Stomach smooth muscle (tissue), 2 donors: ENCODE results near the gene PASK.

Source experiments
- H3K27ac ChIP-seq: one replicate; pipeline ENCODE4 v1.7.0; 2013; ENCODE audit warnings: mild to moderate bottlenecking, low read length, inconsistent platforms
- H3K27me3 ChIP-seq, 2 donors: one replicate each; pipeline ENCODE4 v1.7.0; 2013; ENCODE audit warnings: low read length in 2 of 2; ENCODE audit not compliant: insufficient read depth in 2 of 2, control insufficient read depth in 1 of 2
- H3K36me3 ChIP-seq, 2 donors: one replicate each; pipeline ENCODE4 v1.7.0; 2013; ENCODE audit warnings: low read length in 2 of 2; ENCODE audit not compliant: control insufficient read depth in 2 of 2, insufficient read depth in 2 of 2
- H3K4me1 ChIP-seq: one replicate; pipeline ENCODE4 v1.7.0; 2013; ENCODE audit warnings: low read length; ENCODE audit not compliant: control insufficient read depth, insufficient read depth
- H3K4me3 ChIP-seq, 2 donors: one replicate each; pipeline ENCODE4 v1.7.0; 2013; ENCODE audit warnings: low read length in 2 of 2
- H3K9ac ChIP-seq, 2 donors: one replicate each; pipeline ENCODE4 v1.7.0; 2013; ENCODE audit warnings: low read length in 2 of 2, mild to moderate bottlenecking in 1 of 2
- H3K9me3 ChIP-seq, 2 donors: one replicate each; pipeline ENCODE4 v1.7.0; 2013; ENCODE audit warnings: low read length in 2 of 2; ENCODE audit not compliant: control insufficient read depth in 2 of 2
- donor health status: healthy.
- donor health status: Pancreatic carcinoma.

PASK gene

DNA sequence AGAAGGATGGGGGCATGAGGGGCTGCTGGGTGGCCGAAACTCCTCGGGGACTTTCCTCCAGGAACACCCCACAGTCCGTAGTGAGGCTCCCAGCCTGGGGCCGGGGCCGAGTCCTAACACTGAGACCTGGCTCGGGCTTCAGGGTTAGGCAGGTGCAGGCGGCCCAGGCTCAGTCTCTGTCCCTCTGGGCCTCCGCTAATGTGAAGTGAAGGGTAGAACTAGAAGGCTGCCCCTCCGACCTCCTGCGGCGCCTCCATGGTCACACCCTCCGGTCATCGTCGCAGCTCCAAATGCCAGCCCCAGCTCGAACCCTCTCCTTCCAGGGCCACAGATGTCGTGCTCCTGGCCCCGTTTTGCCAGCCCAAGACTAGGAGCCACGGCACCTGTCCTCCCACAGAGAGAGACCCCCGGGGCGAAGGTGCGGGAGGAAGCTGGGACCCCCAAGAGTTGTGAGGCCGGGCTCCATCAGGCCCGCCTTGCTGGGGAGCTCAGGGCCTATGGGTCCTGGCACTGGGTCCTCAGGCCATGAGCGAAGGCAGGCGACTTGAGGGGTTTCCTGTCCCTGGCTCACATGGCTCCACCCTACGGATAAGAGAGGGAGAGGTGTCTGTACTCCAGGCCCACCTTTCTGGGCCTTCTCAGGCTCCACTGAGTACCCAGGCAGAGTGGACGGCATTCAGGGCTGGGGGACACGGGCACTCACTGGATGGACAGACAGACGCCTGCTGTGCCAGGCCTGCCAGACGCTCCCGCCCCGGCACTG is 40.0 kb upstream of the PASK start:
- Histone ChIP-seq H3K27ac (no peak overlapping the region), H3K27me3 (no peaks in the 10 kb centered on the region), H3K9ac (no peak overlapping the region), H3K36me3 (no peaks in the 10 kb centered on the region), H3K9me3 (no peaks in the 10 kb centered on the region), H3K4me1 (no peaks in the 10 kb centered on the region), H3K4me3 (no peak overlapping the region)

DNA sequence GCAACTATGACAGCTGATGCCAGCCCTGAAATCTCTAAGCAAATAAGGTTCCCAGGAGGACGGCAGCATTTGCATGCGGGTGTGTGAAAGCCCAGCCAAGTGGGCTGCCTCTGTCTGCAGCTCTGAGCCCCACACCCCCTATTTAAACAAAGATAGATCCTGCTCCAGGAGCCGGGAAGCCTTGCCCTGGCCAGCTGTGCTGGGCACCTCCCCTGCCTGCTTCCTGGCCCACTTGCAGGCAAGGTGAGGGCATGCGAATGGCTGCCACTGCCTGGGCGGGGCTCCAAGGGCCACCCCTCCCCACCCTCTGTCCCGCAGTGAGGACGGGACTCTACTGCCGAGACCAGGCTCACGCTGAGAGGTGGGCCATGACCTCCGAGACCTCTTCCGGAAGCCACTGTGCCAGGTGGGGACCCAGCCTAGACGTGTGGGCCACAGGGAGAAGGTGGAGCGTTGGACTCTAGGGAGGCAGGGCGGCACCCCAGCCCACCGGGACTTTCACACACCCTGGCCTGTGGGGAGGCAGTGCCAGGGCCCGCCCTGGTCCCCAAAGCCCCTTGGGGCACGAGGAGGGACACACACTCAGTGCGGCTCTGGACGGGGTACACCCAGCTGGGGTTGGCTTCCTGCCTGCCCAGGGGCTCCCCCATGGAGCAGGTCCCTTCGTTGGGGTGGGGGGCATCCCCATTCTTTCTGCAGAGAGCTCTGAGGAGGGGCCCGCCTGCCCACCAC is 39.3 kb upstream of the PASK start, which contains the start of gene ANO7:
Gene ANO7, plus strand, starts transcription at position 317 of the 732 bp plus-strand sequence. CDS start 1,387 bp downstream, outside the sequence.
- Histone ChIP-seq H3K4me1 (no peaks in the 10 kb centered on the region), H3K27ac (no peak within 1 kb of the TSS), H3K9ac (no peak within 1 kb of the TSS), H3K27me3 (no peaks in the 10 kb centered on the region), H3K9me3 (no peaks in the 10 kb centered on the region), H3K4me3 (no peak within 1 kb of the TSS), H3K36me3 (peaks cover 0 to under 1% of the 10 kb centered on the region in 2 donors)

DNA sequence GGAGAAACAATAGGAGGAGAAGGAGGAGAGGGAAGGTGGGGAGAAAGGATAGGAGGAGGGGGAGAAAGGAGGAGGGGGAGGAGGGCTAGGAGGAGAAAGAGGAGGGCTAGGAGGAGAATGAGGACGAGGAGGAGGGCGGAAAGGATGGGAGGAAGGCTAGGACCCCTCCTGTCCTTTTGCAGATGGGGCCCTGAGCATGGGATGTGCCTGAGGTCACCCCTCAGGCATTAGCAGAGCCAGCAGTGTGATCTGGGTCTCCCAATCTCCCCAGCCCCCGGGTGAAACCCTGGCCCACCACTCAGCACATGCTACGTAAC is 38.6 kb upstream of the PASK start:
- no peak overlapping the region for H3K4me3 ChIP-seq
- no peak overlapping the region for H3K27ac ChIP-seq
- H3K27me3 ChIP-seq: no peaks in the 10 kb centered on the region
- H3K9me3 ChIP-seq: no peaks in the 10 kb centered on the region
- no peaks in the 10 kb centered on the region for H3K4me1 ChIP-seq
- H3K9ac ChIP-seq: no peak overlapping the region
- peaks cover 0 to 7% of the 10 kb centered on the region in 2 donors for H3K36me3 ChIP-seq

DNA sequence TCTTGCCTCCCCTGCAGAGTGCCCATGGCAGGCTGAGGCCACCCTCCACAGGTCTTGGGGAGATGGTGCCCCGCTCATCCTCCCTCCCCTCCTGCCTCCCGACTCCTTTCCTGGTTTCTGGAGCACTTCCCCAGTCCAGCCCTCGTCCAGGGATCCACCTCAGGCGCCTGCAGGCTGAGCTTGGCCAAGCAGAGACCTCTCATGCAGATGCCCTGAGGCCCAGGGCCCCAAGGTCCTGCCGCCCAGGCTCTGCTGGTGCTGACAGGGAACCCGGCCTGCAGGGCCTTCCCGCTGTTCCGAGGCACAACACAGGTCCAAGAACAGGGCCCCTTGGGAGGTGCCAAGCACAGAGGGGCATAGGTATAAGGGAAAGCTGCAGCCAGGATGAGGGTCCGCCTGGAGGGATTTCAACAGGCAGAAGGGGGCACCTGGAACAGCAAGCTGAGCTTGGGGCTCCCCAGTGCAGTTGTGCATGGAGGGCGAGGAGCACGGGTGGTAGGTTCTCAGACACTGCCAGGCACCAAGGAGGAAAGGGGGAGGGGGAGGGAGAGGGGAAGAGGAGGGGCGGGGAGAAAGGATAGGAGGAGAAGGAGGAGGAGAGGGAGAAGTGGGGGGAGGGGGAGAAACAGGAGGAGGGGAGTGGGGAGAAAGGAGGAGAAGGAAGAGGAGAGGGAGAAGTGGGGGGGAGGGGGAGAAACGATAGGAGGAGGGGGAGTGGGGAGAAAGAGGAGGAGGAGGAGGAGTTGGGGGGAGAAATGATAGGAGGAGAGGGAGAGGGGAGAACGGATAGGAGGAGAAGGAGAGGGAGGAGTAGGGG is 38.0 kb upstream of the PASK start:
- Histone ChIP-seq H3K4me3 (no peak overlapping the region), H3K27ac (no peak overlapping the region), H3K9me3 (no peaks in the 10 kb centered on the region), H3K36me3 (peaks cover 5 to 12% of the 10 kb centered on the region in 2 donors), H3K4me1 (no peaks in the 10 kb centered on the region), H3K9ac (no peak overlapping the region), H3K27me3 (no peaks in the 10 kb centered on the region)

DNA sequence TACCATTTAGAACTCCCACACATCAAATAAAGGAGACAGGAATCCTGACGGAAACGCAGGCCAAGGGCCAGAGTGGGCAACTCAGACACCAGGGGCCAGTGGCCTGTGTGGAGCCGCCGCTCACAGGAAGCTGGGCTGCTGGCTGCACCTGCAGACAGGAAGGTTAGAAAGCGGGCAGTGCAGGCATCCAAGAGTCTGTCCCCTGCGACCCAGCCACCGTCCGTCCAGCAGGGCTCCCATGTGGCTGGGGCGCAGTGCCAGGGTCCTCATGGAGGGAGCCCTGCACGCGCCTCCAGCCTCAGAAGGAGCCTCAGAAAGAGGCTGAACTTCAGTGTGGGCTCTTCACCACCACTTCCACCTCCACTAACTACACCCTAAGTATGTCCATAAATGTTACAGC is 36.7 kb upstream of the PASK start:
- H3K4me3 ChIP-seq: no peak overlapping the region
- H3K36me3 ChIP-seq: peaks cover 7 to 13% of the 10 kb centered on the region in 2 donors
- H3K9ac ChIP-seq: no peak overlapping the region
- no peaks in the 10 kb centered on the region for H3K4me1 ChIP-seq
- H3K27me3 ChIP-seq: no peaks in the 10 kb centered on the region
- H3K27ac ChIP-seq: no peak overlapping the region
- H3K9me3 ChIP-seq: no peaks in the 10 kb centered on the region

DNA sequence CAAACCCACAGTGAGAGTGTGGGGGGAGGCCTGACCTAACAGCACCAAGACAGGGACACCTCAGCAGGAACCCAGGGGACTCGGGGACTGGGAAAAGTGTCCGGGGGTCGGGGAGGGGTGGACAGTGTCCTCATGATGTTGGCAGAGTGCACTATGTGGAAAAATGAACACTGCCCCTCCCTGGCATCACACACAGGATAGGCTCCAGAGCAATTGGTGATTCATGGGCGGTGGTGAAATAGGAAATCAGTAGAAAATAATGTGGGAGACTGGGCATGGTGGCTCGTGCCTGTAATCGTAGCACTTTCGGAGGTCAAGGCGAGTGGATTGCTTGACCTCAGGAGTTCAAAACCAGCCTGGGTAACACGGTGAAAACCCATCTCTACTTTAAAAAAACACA is 35.6 kb upstream of the PASK start:
- H3K27me3 ChIP-seq: no peaks in the 10 kb centered on the region
- H3K27ac ChIP-seq: no peak overlapping the region
- H3K36me3 ChIP-seq: peaks cover 7 to 13% of the 10 kb centered on the region in 2 donors
- no peak overlapping the region for H3K9ac ChIP-seq
- no peaks in the 10 kb centered on the region for H3K9me3 ChIP-seq
- no peak overlapping the region for H3K4me3 ChIP-seq
- no peaks in the 10 kb centered on the region for H3K4me1 ChIP-seq

DNA sequence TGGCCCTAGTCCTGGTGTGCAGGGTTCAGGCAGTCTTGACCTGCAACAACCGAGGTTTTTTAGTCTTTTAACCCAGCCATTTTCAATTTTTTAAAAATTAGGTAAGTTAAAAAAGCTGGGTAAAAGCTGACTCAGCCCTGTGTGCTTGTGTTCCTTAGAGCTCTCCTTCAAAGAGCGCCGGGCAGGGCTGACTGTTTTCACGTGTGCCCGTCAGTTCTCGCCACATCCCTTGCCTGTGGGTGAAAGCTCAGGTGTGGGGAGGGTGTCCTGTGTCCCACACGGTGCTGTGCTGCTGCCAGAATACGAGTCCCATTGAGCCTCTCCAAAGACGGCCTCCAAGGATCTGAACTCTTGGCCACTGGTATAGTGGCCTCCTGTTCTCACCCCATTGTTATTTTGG is 33.9 kb upstream of the PASK start:
- no peaks in the 10 kb centered on the region for H3K4me1 ChIP-seq
- no peak overlapping the region for H3K4me3 ChIP-seq
- H3K9ac ChIP-seq: no peak overlapping the region
- no peaks in the 10 kb centered on the region for H3K9me3 ChIP-seq
- H3K27me3 ChIP-seq: no peaks in the 10 kb centered on the region
- no peak overlapping the region for H3K27ac ChIP-seq
- H3K36me3 ChIP-seq: peaks cover 12 to 18% of the 10 kb centered on the region in 2 donors

DNA sequence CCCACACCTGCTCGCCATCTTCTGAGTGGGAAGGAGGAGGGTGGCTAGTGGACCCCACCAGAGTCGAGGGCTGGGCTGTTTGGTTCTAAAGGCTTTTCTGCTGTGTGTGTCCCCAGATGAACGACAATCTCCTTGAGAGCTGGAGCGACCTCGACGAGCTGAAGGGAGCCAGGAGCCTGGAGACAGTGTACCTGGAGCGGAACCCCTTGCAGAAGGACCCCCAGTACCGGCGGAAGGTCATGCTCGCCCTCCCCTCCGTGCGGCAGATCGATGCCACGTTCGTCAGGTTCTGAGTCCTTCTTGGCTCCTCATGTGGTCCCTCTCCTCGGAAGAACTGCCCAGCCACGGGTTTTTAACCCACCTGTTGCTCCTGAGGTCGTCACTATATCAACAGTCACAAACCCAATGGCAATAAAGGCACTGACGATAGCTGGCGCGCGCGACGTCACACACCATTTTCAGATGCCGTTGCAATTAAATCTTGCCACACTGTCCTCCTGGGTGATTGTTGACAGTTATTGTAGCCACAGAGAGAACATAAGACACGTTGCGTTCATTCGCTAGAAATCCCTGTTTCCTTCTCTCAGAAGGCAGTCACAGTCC is 33.4 kb upstream of the PASK start:
- no peaks in the 10 kb centered on the region for H3K27me3 ChIP-seq
- no peaks in the 10 kb centered on the region for H3K4me1 ChIP-seq
- H3K27ac ChIP-seq: no peak overlapping the region
- no peak overlapping the region for H3K9ac ChIP-seq
- H3K9me3 ChIP-seq: no peaks in the 10 kb centered on the region
- peaks cover 12 to 22% of the 10 kb centered on the region in 2 donors for H3K36me3 ChIP-seq
- no peak overlapping the region for H3K4me3 ChIP-seq

DNA sequence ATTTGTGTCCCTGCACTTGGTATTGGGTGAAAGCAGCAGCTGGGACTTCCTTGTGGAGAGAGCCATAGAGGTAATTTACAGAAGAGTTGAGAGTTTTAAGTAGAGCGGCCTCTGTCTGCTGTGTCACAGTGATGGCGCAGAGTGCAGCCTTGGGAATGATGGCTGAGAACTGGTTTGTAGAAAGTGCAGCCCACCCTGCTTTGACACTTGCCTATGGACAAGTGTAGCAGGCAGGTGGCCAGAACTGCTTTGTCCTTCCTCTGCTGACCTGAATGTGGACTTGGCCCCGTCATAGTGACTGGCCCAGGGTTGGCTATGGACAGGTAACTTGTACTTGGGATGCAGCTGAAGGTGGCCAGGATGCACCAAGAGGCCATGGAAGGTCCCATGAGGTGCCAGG is 32.9 kb upstream of the PASK start:
- Histone ChIP-seq H3K4me3 (no peak overlapping the region), H3K9ac (no peak overlapping the region), H3K27me3 (no peaks in the 10 kb centered on the region), H3K36me3 (peaks cover 12 to 24% of the 10 kb centered on the region in 2 donors), H3K4me1 (no peaks in the 10 kb centered on the region), H3K27ac (no peak overlapping the region), H3K9me3 (no peaks in the 10 kb centered on the region)

DNA sequence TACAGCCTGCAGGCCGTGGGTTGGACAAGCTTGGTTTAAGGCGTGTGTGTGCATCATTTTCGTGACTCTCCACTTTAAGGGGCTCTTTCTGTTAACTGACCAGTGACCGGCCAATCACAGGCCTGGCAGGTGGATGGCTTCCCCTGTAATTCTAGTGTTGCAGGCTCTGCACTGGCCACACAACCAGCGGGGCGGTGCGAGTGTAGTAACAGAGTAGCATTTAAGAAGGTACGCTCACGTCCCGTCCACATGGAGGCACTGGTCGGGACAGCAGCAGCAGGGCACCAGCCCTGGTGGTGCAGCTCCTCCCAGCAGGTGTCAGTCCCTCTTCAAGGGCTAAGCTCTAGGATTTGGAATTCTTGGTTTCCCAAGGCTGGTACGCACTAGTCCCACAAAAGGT is 31.2 kb upstream of the PASK start:
- no peak overlapping the region for H3K9ac ChIP-seq
- peaks cover 13 to 30% of the 10 kb centered on the region in 2 donors for H3K36me3 ChIP-seq
- H3K27me3 ChIP-seq: no peaks in the 10 kb centered on the region
- no peak overlapping the region for H3K27ac ChIP-seq
- H3K4me1 ChIP-seq: no peaks in the 10 kb centered on the region
- no peaks in the 10 kb centered on the region for H3K9me3 ChIP-seq
- H3K4me3 ChIP-seq: no peak overlapping the region
